Mesothelial cell of epicardium (in vitro differentiated cells): ENCODE measurements around the gene ASMT. TPM values are rescaled to one million over a fixed set of nuclear protein-coding genes. Genes with fewer than 3 reads are reported as not detected.
"Not testable (repeated sequence)": the region's sequence is repeated elsewhere in the genome, so short reads cannot be mapped to it uniquely, and the experiment has no call there.

Source experiments
- DNase-seq, 2 experiments: peaks; one replicate each; pipeline ENCODE4 v3.0.0; 2021; ENCODE audit warnings: low spot score in 2 of 2; ENCODE audit not compliant: unreplicated experiment in 2 of 2
- H3K27ac Mint-ChIP-seq: 2 replicates; pipeline ENCODE4 v1.8.0; 2021; ENCODE audit warnings: mixed read lengths
- H3K27me3 Mint-ChIP-seq: 2 replicates; pipeline ENCODE4 v1.8.0; 2021; ENCODE audit warnings: low read depth, mixed read lengths
- H3K36me3 Mint-ChIP-seq: 2 replicates; pipeline ENCODE4 v1.8.0; 2021; ENCODE audit warnings: mixed read lengths
- H3K4me1 Mint-ChIP-seq: 2 replicates; pipeline ENCODE4 v1.8.0; 2021; ENCODE audit warnings: mixed read lengths
- H3K4me3 Mint-ChIP-seq: 2 replicates; pipeline ENCODE4 v1.8.0; 2021; ENCODE audit warnings: mild to moderate bottlenecking, moderate library complexity, mixed read lengths
- H3K9me3 Mint-ChIP-seq: 2 replicates; pipeline ENCODE4 v1.8.0; 2021; ENCODE audit warnings: mixed read lengths
- total RNA-seq: library from RNA; stranded (reverse); gene quantifications from 3 replicates; pipeline ENCODE4 v1.2.1, GENCODE V29; 2021
- TF ChIP-seq, protein P1 (sequence below): fragments of 200-600 bp; sonication (generic); IDR thresholded peaks from one replicate; pipeline ENCODE4 v1.5.0; 2021; ENCODE audit warnings: antibody characterized with exemption; ENCODE audit not compliant: unreplicated experiment

Gene ASMT, protein sequence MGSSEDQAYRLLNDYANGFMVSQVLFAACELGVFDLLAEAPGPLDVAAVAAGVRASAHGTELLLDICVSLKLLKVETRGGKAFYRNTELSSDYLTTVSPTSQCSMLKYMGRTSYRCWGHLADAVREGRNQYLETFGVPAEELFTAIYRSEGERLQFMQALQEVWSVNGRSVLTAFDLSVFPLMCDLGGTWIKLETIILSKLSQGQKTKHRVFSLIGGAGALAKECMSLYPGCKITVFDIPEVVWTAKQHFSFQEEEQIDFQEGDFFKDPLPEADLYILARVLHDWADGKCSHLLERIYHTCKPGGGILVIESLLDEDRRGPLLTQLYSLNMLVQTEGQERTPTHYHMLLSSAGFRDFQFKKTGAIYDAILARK
- 0.45 to 0.54 TPM (median 0.51 TPM) in 3 replicates for total RNA-seq

DNA sequence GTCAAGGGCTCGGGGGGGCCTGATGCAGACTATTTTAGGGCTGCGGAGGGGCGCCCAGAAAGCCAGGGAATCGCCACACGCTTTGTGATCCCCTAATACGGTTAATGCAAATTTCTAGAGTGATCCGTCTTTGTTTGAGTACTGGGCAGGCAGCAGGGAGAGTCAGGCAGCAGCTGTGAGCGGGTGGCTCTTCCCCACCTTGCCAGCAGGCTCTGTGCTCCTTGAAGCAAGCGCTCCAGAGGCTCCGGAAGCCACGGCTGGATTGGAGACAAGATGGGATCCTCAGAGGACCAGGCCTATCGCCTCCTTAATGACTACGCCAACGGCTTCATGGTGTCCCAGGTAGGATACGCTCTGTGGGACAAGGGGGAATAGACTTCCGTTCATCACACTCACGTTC lies at the start of gene ASMT:
Gene ASMT (plus strand): TSS at position 133 of the 400 bp plus-strand sequence. CDS start 141 bp downstream, at position 274.
- Mint-ChIP-seq H3K27ac (no peak within 1 kb of the TSS), H3K36me3 (no peaks in the 10 kb centered on the region), H3K27me3 (no peaks in the 10 kb centered on the region), H3K9me3 (no peaks in the 10 kb centered on the region), H3K4me1 (no peaks in the 10 kb centered on the region), H3K4me3 (no peak within 1 kb of the TSS)
- TF ChIP-seq, protein P1, sequence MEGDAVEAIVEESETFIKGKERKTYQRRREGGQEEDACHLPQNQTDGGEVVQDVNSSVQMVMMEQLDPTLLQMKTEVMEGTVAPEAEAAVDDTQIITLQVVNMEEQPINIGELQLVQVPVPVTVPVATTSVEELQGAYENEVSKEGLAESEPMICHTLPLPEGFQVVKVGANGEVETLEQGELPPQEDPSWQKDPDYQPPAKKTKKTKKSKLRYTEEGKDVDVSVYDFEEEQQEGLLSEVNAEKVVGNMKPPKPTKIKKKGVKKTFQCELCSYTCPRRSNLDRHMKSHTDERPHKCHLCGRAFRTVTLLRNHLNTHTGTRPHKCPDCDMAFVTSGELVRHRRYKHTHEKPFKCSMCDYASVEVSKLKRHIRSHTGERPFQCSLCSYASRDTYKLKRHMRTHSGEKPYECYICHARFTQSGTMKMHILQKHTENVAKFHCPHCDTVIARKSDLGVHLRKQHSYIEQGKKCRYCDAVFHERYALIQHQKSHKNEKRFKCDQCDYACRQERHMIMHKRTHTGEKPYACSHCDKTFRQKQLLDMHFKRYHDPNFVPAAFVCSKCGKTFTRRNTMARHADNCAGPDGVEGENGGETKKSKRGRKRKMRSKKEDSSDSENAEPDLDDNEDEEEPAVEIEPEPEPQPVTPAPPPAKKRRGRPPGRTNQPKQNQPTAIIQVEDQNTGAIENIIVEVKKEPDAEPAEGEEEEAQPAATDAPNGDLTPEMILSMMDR = no peak
- no peak for DNase-seq

DNA sequence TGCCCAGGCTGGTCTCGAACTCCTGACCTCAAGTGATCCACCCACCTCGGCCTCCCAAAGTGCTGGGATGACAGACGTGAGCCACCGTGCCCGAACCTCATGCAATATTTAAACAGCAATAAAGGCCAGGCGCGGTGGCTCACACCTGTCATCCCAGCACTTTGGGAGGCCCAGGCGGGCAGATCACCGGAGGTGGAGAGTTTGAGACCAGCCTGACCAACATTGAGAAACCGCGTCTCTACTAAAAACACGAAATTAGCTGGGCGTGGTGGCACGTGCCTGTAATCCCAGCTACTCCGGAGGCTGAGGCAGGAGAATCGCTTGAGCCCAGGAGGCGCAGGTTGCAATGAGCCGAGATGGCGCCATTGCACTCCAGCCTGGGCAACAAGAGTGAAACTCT lies 40.7 kb upstream of the ASMT start:
- not testable (repeated sequence) for H3K9me3 Mint-ChIP-seq, H3K27ac Mint-ChIP-seq, H3K4me3 Mint-ChIP-seq, H3K36me3 Mint-ChIP-seq, H3K27me3 Mint-ChIP-seq, H3K4me1 Mint-ChIP-seq, DNase-seq

DNA sequence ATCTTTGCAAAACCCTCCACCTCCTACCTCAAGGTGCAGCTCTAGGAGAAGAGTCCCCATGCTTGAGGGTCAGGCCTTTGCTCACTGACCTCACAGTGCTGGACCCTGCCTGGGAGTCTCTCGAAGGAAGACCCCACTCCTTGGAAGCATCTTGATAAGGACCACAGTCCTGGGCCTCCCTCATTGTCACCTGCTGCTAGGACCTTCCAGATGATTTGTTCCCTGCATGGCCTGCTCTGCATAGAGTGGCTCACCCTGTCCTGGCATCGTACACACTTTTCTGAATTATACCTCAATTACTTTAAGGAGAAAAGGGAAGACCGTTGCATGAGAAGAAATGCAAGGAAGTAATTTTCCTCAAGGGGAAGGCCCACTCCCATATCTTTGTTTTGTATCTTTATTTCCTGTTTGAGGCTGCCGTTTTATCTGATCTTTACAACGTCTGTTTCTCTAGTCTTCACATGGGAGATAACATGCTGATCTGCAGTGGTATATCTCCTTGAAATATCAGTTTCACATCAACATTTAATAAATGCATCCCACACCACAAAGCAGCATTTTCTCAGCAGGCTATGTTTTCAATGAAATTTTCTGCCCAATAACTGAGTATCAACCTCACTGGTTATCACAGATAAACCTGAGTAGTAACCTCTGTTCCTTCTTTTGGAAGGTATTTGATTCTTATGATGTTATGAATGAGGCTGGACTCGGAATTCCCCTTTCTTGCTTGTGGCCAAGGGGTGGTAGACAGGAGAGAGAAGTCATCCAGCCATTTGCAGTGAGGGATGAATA lies 38.5 kb upstream of the ASMT start:
- no peaks in the 10 kb centered on the region for H3K4me1 Mint-ChIP-seq
- no peak for DNase-seq

DNA sequence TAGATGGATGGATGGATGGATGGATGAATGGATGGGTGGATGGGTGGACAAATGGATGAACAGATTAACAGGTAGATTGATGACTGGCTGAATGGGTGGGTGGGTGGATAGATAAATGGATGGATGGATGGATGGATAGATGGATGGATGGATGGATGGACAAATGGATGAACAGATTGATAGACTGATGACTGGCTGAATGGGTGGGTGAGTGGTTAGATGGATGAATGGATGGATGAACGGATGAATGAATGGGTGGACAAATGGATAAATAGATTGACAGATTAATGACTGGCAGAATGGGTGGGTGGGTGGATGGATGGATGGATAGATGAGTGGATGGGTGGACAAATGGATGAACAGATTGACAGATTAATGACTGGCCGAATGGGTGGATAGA lies 37.0 kb upstream of the ASMT start:
- no peaks in the 10 kb centered on the region for H3K36me3 Mint-ChIP-seq
- no peaks in the 10 kb centered on the region for H3K4me1 Mint-ChIP-seq
- no peak overlapping the region for H3K4me3 Mint-ChIP-seq
- no peak overlapping the region for H3K27ac Mint-ChIP-seq
- no peaks in the 10 kb centered on the region for H3K9me3 Mint-ChIP-seq
- no peaks in the 10 kb centered on the region for H3K27me3 Mint-ChIP-seq
- DNase-seq = no peak
- TF ChIP-seq, protein P1 = no peak

More for the DNA sequence above, 38.5 kb upstream of the ASMT start:
- TF ChIP-seq, protein P1 = no peak
- Mint-ChIP-seq H3K27me3 (no peaks in the 10 kb centered on the region), H3K27ac (no peak overlapping the region), H3K4me3 (no peak overlapping the region), H3K9me3 (no peaks in the 10 kb centered on the region), H3K36me3 (no peaks in the 10 kb centered on the region)

DNA sequence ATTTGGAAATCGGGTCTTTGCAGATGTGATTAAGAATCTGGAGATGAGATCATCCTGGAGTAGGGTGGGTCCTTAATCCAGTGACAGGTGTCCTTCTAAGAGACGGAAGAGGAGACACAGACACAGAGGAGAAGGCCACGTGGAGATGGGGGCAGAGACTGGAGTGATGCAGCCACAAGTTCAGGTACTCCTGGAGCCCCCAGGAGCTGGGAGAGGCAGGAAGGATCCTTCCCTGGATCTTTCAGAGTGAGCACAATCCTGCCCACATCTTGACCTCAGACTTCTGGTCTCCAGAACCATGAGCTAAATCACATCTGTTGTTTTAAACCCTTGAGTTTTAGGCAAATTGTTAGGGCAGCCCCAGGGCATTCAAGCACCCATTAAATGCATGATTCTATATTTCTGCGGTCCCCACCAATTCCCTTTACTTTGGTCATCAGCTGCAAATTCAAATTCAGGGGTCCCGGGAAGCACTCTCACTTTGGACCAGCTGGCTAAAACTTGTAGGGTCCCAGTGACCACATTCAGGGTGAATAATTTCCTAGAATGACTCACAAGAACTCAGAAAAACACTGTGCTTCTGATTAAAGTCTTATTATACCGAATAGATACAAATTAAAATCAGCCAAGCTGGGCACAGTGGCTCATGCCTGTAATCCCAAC lies 36.2 kb upstream of the ASMT start:
- Mint-ChIP-seq H3K4me1 (no peaks in the 10 kb centered on the region), H3K36me3 (no peaks in the 10 kb centered on the region), H3K4me3 (no peak overlapping the region), H3K9me3 (no peaks in the 10 kb centered on the region), H3K27ac (no peak overlapping the region), H3K27me3 (no peaks in the 10 kb centered on the region)
- DNase-seq = no peak
- TF ChIP-seq, protein P1 = no peak
